ENCODE data around the gene SLC6A18.

GRCh38 chr5:1219098-1219767, 5.9 kb upstream of the SLC6A18 start:
- TF ChIP-seq POLR2A (IDR thresholded peaks at IDR 0.05) = no peak
- TF ChIP-seq, protein P1, sequence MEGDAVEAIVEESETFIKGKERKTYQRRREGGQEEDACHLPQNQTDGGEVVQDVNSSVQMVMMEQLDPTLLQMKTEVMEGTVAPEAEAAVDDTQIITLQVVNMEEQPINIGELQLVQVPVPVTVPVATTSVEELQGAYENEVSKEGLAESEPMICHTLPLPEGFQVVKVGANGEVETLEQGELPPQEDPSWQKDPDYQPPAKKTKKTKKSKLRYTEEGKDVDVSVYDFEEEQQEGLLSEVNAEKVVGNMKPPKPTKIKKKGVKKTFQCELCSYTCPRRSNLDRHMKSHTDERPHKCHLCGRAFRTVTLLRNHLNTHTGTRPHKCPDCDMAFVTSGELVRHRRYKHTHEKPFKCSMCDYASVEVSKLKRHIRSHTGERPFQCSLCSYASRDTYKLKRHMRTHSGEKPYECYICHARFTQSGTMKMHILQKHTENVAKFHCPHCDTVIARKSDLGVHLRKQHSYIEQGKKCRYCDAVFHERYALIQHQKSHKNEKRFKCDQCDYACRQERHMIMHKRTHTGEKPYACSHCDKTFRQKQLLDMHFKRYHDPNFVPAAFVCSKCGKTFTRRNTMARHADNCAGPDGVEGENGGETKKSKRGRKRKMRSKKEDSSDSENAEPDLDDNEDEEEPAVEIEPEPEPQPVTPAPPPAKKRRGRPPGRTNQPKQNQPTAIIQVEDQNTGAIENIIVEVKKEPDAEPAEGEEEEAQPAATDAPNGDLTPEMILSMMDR (IDR thresholded peaks at IDR 0.05) = no peak
